ENCODE measurements around the gene ITGAD. TPM values are rescaled to one million over a fixed set of nuclear protein-coding genes. Genes with fewer than 3 reads are reported as not detected.

ITGAD gene
- total RNA-seq, 4 donors from 2014 or later = 0.19 TPM; not detected in 3

GRCh38 chr16:31410082-31410481, 16.9 kb downstream of the ITGAD start:
- intact Hi-C loops (cut with DNase I) = no loop called here
- Histone ChIP-seq H3K27ac (no peak overlapping the region), H3K9me3 (no peaks in the 10 kb centered on the region), H3K4me3 (no peak overlapping the region), H3K36me3 (no peaks in the 10 kb centered on the region), H3K27me3 (peaks cover 0 to 28% (median 0%) of the 10 kb centered on the region in 4 donors), H3K4me1 (no peaks in the 10 kb centered on the region)
- no peak for DNase-seq
- TF ChIP-seq POLR2A (IDR thresholded peaks at IDR 0.05) (no peak), CTCF (IDR thresholded peaks at IDR 0.05) (no peak)
- WGBS, 2 donors = 70 to 78% methylated on average over 9 of the region's 9 CpGs

- WGBS, 2 donors = 57 to 67% methylated on average over 6 to 7 of the region's 22 CpGs
- Histone ChIP-seq H3K4me3 (no peak overlapping the region), H3K4me1 (no peaks in the 10 kb centered on the region), H3K27ac (no peak overlapping the region), H3K27me3 (peaks cover 0 to 32% (median 0%) of the 10 kb centered on the region in 4 donors), H3K9me3 (no peaks in the 10 kb centered on the region), H3K36me3 (no peaks in the 10 kb centered on the region)
- intact Hi-C loops (cut with DNase I) = no loop called here
- no peak for DNase-seq
- TF ChIP-seq CTCF (IDR thresholded peaks at IDR 0.05) (no peak), POLR2A (IDR thresholded peaks at IDR 0.05) (no peak)
Measured at GRCh38 chr16:31411024-31411844, 18.1 kb downstream of the ITGAD start.

GRCh38 chr16:31412750-31413149, 19.6 kb downstream of the ITGAD start:
- 69 to 96% methylated on average over 3 to 4 of the region's 10 CpGs for WGBS, 2 donors
- TF ChIP-seq POLR2A (IDR thresholded peaks at IDR 0.05) (no peak), CTCF (IDR thresholded peaks at IDR 0.05) (no peak)
- no peak for DNase-seq
- no peaks in the 10 kb centered on the region for H3K9me3 ChIP-seq
- H3K27me3 ChIP-seq = peaks cover 0 to 41% (median 0%) of the 10 kb centered on the region in 4 donors
- H3K27ac ChIP-seq = no peak overlapping the region
- H3K4me3 ChIP-seq = no peak overlapping the region
- no peaks in the 10 kb centered on the region for H3K36me3 ChIP-seq
- intact Hi-C loops (cut with DNase I) = no loop called here
- no peaks in the 10 kb centered on the region for H3K4me1 ChIP-seq

- Histone ChIP-seq H3K4me3 (no peak overlapping the region), H3K27me3 (peaks cover 0 to 45% (median 0%) of the 10 kb centered on the region in 4 donors), H3K9me3 (no peaks in the 10 kb centered on the region), H3K4me1 (no peaks in the 10 kb centered on the region), H3K36me3 (no peaks in the 10 kb centered on the region), H3K27ac (no peak overlapping the region)
- WGBS, 2 donors = 83 to 94% methylated on average over 5 of the region's 5 CpGs
- no peak for DNase-seq
- intact Hi-C loops (cut with DNase I) = no loop called here
- TF ChIP-seq CTCF (IDR thresholded peaks at IDR 0.05) (no peak), POLR2A (IDR thresholded peaks at IDR 0.05) (no peak)
Measured at GRCh38 chr16:31413381-31413780, 20.2 kb downstream of the ITGAD start.

- Histone ChIP-seq H3K9me3 (no peaks in the 10 kb centered on the region), H3K27me3 (peaks cover 0 to 50% (median 0%) of the 10 kb centered on the region in 4 donors), H3K27ac (no peak overlapping the region), H3K4me1 (no peaks in the 10 kb centered on the region), H3K4me3 (no peak overlapping the region), H3K36me3 (no peaks in the 10 kb centered on the region)
- TF ChIP-seq CTCF (IDR thresholded peaks at IDR 0.05) (no peak), POLR2A (IDR thresholded peaks at IDR 0.05) (no peak)
- no peak for DNase-seq
- WGBS, 2 donors = 82 to 89% methylated on average over 4 of the region's 4 CpGs
- intact Hi-C loops (cut with DNase I) = no loop called here
Measured at GRCh38 chr16:31413943-31414342, 20.8 kb downstream of the ITGAD start.

Measured in esophagus squamous epithelium (tissue), 5 donors.